Measurements from ENCODE around the gene CEP83.

GRCh38 chr12:94290353-94290752, 169.3 kb downstream of the CEP83 start:
- TF ChIP-seq CTCF (IDR thresholded peaks at IDR 0.05): no peak
- no peak for TF ChIP-seq POLR2AphosphoS5 (IDR thresholded peaks at IDR 0.05)
- TF ChIP-seq EP300 (IDR thresholded peaks at IDR 0.05): no peak
- no peak for TF ChIP-seq POLR2A (IDR thresholded peaks at IDR 0.05; ENCODE audit: low read depth)
